Activated gamma-delta T cell treated with anti-CD3 and anti-CD28 coated beads, Interleukin-2, amount 50 U/mL, for 16 hours (primary cell): Measurements from ENCODE around the gene HSCB.
"Not testable (repeated sequence)": the region's sequence is repeated elsewhere in the genome, so short reads cannot be mapped to it uniquely, and the experiment has no call there.

Experiments used
- DNase-seq: peaks from one replicate; pipeline ENCODE4 v3.0.0-alpha.2; 2020; ENCODE audit warnings: low read depth

Gene HSCB, protein sequence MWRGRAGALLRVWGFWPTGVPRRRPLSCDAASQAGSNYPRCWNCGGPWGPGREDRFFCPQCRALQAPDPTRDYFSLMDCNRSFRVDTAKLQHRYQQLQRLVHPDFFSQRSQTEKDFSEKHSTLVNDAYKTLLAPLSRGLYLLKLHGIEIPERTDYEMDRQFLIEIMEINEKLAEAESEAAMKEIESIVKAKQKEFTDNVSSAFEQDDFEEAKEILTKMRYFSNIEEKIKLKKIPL

DNA sequence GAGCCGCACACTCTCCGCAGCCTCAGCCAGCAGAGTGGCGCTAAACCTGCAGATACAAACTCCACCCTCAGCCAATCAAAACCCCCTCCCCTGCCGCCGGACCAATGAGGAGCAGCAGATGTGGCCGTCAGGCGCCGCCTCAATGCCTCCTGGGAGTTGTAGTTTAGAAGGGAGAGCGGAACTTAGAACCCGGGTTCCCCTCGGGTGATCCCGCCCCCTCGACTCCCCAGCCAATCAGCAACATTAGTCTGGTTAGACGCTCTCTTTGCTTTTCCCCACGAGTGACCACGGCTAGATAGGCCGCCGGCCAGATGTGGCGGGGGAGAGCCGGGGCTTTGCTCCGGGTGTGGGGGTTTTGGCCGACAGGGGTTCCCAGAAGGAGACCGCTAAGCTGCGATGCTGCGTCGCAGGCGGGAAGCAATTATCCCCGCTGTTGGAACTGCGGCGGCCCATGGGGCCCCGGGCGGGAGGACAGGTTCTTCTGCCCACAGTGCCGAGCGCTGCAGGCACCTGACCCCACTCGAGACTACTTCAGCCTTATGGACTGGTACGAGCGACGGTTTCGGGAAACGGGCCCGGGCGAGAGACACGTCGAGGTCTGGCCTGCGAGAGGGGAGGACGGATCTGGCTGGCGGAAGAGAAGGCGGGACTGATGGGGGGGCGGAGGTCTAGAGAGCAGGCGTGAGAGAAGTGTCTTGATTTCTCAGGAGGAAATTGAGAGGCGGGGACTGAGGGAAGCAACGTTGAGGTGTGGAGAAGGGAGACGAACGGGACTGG lies at the start of gene HSCB, which contains the start of gene CHEK2:
TSS of gene HSCB (plus strand) at position 255 of the 777 bp plus-strand sequence. CDS start at position 312, 57 bp downstream.
TSS of gene CHEK2 (minus strand) at position 36 of the 777 bp plus-strand sequence. CDS start 7,099 bp downstream, outside the sequence.
- DNase-seq, result peak; percentile 97

DNA sequence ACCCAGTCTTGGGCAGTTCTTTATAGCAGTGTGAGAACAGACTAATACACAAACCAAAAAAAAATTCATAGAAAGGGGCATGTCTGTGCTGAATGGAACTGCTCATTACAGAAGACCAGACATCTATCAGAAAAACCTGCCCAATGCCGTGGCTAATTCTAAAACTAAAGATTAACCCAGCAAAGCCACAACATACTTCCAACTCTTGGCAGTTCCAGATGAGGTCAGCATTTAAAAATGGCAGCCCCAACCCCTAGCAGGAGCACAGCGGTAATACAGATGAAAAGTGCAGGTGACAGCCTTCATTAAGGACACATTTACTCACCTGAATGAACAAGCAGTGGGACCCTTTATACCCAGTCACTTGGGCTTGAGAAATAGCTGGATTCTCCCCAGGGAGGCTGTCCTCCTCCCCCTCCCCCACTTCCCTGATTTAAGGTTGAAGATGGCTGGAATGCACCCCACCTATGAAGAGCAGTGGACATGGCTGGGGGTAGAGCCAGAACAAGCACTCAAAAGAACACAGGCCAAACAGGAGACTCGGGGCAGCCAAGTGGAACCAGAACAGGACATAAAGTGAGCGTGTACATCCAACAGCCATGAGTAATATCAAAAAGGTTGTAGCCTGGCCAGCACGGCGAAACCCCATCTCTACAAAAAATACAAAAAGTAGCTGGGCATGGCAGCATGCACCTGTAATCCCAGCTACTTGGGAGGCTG lies 48.6 kb upstream of the HSCB start:
- DNase-seq, result not testable (repeated sequence)

DNA sequence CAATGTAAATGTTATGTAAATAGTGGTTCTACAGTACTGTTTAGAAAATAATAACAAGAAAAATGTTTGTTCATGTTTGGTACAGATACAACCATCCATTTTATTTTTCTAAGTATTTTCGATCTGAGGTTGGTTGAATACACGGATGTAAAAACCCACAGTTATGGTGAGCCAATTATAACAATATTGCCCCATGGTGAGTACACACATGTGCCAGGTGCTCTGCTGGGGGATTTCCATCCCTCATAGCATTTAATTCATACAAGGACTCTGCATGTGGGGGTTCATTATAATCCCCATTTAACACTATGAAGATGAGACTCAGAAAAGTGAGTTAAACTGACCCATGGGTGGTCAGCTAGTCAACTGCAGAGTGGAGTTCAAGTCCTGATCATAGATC lies 38.9 kb upstream of the HSCB start:
- no peak for DNase-seq

DNA sequence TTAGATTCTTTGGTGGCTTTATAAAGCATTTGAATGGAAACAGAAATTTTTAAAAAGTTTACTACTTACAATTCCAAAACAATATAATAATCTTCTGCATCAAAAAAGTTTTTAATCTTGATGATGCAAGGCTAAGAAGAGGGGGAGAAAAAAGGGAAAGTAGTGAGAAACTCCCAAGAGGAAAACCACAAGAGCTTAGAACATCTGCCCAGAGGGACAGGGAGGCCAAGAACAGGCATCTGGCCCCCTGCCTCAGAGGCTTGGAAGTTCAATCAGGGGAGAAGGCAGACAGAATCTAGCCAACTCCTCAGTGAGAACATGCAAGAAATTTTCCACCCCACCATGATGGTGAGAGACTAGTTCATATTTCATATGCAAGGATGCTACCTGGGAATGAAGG lies 38.4 kb upstream of the HSCB start:
- DNase-seq, result no peak

DNA sequence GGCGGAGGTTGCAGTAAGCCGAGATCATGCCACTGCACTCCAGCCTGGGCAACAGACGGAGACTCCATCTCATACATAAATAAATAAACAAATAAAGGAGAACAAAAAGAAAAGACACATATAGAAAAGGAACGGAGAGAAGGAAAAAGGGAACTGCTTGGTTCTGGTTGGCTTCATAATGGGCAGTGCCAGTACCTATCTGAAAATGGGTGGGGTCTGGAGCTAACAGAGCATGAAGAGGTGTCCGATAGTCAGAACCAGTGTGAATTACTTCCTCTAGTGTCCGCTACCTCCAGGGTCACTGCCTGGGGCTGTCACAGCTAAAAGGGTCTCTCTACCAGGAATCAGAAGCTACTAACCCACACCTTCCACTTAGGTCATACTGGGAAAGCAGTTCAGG lies 35.0 kb upstream of the HSCB start:
- DNase-seq, result no peak

DNA sequence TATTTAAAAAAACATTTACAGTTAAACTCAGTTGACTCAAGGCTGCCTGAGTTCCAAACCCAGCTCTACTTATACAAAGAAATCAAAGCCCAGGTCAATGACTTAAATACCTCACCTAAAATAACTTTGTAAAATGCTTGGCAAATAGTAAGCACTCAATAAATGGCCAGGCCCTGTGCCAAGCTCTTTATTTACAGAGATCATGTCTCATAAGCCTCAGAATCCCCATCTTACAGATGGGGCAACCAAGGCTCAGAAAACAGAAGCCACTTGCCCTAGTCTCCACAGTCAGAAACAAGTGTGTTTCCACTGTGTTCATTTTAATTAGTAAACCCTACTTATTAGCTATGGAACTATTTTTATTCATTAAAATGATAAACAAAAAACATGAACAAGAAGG lies 31.7 kb upstream of the HSCB start:
- no peak for DNase-seq

DNA sequence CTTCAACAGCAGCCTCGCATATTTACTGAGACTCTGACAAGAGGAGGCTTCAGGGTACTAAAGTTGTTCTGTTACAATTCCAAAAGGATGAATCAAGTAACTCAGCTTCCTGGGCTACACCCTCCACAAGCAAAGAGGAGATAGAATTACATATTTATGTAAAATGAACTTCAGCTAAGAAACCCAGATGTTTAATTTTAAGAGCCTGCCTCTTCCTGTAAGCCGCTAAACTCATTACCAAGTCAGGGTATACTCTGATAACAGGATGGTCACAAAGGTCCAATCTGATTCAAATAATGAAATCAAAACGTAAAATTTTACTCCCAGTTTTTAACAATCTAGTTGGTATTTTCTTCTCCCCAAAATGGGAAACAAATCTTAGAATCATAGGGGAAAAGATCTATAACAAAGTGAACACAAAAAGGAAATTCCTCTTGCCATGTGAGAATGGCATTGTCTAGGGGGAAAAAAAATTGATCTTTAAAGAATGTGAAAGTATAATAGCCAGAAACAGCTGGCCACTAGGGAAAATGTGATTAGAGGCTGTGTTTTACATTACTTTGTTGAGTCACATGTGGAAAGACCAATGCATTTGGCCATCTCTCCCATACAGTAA lies 31.2 kb upstream of the HSCB start:
- DNase-seq, result no peak

DNA sequence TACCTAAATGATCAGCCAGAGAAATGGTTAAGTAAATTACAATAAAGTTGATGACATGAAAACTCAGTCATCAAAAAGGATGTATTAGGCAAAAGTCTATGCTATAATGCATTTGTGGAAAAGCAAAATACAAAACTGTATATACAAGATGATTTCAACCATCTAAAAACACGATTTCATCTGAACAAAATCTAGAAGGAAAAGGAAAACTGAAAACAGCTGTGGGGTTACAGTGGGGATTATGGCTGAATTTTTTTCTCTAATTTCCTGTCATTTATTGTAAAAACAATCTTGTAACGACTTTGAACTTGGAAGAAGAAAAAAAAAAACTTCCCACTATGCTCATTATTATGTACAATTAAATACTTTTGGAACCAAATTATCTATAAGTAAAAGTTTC lies 30.5 kb upstream of the HSCB start:
- no peak for DNase-seq

DNA sequence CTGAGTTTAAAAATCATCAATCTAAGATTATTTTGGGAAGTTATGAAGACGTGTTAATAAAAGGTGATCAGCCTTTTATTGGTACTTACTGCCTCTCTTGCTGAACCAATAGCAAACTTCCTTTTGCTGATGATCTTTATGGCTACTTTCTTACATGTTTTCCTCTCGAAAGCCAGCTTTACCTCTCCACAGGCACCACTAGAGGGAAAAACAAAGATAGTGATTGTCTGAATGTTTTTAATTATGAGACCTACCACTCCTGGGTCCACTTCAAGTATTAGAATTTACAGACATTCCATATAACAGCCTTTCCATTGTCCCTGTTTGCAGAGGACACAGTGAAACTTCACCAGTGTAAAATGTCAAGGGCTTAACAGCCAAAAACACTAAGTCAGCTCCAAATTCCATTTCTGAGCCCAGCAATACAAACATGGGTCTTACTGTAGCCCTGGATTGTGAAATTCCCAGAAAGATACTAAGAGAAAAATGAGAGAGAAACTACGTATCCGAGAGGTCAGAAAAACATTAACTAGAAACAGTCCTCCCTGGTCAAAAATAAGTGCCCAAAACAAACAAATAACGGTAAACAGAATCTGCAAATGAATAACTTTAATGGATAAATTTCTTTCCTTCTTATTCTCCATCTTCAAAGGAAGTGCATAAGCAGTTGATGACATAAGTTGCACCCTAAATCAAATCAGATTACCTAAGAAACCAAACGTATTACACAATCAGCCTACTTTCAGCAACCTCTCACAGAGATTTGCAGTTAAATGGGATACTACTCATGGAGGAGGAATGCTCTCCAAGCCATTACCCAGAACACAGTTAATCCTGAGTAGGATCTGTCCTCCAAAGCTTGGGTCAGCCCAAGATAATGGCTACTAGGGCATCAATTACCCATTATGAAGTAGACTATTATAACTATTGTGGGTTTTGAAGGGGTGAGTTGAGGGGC lies 29.7 kb upstream of the HSCB start:
- no peak for DNase-seq

DNA sequence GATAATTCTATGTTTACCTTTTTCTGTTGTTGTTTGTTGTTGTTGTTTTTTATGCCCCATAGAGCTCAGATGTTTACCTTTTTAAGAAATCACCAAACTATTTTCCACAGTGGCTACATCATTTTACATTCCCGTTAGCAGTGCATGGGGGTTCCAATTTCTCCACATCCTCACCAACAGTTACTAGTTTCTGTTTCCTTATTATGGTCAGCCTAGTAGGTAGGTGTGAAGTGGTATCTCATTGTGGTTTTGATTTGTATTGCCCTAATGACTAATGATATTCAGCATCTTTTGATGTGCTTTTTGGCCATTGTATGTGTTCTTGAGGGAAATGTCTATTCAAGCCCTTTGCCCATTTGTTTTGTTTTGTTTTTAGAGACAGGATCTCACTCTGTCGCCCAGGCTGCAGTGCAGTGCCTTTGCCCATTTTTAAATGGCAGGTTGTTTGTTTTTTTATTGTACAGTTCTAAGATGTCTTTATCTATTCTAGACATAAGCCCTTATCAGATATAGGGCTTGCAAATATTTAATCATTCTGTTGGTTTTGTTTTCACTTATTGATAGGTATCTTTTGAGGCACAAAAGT lies 27.7 kb upstream of the HSCB start:
- no peak for DNase-seq

DNA sequence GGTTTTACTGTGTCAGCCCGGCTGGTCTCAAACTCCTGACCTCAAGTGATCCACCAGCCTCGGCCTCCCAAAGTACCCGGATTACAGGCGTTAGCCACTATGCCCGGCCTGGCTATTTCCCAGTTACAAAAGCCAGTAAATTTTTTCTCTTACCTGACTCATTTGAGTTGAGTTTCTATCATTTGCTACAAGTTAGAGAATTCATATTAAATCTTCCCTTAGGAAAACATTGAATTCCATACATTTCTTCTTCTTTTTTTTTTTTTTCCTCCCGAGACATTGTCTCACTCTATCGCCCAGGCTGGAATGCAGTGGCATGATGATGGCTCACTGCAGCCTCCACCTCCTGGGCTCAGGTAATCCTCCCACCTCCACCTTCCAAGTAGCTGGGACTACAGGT lies 26.2 kb upstream of the HSCB start:
- DNase-seq, result no peak

DNA sequence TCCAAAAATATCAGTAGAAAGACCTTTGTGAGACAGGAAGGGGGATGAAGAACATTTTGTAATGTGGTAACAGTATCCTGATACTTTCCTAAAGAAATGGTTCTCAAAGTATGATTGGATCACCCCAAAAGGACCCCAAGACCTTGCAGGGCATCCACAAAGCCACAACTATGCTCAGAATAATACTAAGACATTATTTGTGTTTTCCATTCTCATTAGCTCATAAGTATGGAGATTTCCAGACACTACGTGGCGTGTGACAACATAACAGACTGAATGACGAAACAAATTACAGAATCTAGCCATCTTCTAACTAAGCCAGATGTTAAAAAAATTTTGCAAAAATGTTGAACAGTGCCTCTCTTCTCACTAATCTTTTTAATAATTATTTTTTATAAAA lies 25.2 kb upstream of the HSCB start:
- no peak for DNase-seq

DNA sequence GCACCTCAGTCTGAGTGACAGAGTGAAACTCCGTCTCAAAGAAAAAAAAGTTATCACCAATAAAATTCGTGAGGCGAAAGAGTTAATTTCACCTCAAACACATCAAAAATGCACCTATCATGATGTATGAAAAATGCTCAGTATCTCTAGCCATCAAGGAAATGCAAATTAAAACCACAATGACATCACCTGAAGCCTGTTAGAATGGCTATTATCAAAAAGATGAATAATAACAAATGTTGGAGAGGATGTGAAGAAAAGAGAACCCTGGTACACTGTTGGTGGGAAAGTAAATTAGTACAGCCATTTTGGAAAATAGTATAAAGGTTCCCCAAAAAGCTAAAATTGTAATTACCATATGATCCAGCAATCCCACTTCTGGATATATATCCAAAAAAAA lies 23.8 kb upstream of the HSCB start:
- DNase-seq, result no peak

DNA sequence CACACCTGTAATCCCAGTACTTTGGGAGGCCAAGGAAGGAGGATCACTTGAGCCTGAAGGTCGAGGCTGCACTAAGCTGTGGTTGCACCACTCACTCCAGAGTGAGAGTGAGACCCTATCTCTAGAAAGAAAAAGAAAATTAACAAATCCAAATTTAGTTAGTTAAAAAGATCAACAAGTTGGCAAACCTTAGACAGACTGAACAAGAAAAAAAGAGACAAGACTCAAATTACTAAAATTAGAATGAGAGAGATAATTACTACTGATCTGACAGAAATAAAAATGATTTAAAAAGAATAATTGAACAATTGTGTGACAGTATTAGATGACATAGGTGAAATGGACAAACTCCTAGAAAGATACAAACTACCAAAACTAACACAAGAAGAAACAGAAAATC lies 13.8 kb upstream of the HSCB start:
- no peak for DNase-seq

DNA sequence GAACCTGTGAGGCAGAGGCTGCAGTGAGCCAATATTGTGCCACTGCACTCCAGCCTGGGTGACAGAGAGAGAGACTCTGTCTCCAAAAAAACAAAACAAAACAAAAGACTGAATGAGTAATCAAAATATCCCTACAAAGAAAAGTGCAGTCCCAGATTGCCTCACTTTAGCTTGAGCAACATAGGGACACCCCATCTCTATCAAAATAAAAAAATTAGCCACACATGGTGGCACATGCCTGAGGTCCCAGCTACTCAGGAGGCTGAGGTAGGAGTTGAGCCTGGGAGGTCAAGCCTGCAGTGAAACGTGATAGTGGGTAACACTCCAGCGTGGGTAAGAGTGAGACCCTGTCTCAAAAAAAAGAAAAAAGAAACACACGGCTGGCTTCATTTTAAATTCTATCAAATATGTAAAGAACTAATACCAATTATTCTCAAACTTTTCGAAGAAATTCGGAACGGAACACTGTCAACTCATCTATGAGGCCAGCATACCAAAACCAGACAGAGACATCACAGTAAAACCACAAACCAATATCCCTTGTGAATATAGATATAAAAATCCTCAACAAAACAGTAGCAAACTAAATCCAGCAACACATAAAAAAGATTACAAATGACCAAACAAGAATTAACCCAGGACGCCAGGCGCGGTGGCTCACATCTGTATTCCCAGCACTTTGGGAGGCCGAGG lies 13.1 kb upstream of the HSCB start:
- no peak for DNase-seq

DNA sequence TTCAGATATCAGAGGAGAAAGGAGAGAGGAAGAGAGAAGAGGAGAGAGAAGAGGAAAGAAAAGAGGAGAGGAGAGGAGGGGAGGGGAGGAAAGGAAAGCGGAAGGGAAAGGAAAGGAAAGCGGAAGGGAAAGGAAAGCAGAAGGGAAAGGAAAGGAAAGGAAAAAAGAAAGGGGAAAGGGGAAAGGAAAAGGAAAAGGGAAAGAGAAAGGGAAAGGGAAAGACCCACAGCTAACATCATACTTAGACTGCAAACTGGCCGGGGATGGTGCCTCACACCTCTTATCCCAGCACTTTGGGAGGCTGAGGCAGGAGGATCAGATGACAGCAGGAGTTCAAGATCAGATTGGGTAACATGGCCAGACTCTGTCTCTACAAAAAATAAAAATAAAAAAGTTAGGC lies 11.7 kb upstream of the HSCB start:
- DNase-seq, result no peak

DNA sequence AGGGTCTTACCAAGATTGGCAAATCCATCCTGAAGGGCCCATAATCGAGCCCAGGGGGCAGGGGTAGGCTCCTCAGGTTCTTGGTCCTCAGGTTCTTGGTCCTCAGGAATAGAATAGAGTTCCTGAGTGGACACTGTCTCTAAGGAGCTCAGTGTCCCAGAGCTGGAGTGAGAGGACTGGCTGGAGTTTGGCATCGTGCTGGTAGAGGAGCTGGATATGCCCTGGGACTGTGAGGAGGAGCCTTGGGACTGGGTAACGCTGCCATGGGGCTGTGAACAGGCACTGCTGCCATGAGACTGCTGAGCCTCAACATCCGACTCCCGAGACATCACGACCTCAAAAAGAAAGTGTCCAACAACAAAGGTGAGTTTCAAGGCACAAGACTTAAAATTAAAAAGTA lies 7.4 kb upstream of the HSCB start:
- no peak for DNase-seq

DNA sequence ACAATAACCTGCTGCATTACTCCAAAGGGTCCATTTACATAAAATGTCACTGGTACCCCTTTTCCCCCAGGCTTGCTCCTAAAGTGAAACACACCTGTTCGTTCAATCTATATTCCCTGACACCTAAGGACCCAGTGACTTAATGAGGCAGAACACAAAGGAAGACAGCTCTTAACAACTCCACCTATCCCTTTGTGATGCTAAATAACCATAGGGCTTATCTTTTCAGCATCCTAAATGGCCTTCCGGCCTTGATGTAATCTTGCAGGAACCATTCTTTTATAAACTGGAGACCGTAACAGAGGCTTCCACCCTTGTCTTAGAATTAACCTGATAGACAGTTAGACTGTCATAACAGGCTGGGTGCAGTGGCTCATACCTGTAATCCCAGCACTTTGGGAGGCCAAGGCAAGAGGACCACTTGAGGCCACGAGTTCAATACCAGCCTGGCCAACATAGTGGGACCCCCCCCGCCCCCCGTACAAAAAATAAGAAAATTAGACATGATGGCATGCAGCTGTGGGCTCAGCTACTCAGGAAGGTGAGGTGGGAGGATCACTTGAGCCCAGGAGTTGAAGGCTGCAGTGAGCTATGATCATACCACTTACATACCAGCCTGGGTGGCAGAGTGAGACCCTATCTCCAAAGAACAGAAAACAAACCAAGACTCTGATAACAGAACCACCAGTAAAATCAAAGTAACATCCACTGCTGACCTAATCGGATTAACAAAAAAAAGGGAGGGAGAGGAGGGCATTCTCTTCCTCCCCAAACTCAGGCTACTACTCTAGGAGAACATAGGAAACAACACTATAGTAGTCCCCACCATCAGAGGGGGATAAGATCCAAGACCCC lies 5.3 kb upstream of the HSCB start:
- DNase-seq, result no peak

DNA sequence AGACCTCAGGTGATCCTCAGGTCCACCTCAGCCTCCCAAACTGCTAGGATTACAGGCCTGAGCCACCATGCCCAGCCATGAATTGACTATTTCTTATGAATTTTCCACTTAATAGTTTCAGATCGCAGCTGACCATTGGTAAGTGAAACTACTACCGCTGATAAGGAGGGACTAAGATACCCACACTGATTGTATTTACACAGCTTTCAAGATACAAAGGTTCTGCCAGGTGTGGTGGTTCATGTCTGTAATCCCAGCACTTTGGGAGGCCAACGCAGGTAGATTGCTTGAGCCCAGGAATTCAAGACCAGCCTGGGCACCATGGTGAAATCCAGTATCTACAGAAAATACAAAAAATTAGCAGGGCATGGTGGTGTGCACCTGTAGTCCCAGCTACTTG lies 4.1 kb upstream of the HSCB start:
- DNase-seq, result no peak
